Tibial nerve (tissue), 4 donors: Measurements from ENCODE around the gene COX14.

Experiments
- CTCF ChIP-seq, 5 experiments: fragments of 200-600 bp in 3 of 5; fragments of 450-650 bp in 2 of 5; sonication (generic) in 3 of 5; IDR thresholded peaks; one replicate each; pipeline ENCODE4 v1.5.1; 2016 to 2019; ENCODE audit warnings: antibody characterized with exemption in 5 of 5, mild to moderate bottlenecking in 3 of 5, moderate library complexity in 2 of 5
- EP300 ChIP-seq, 2 donors: sonication (generic); formaldehyde crosslinking; IDR thresholded peaks; one replicate each; pipeline ENCODE4 v1.6.1; 2017; ENCODE audit warnings: antibody characterized with exemption in 2 of 2, mild to moderate bottlenecking in 1 of 2
- POLR2A ChIP-seq, 2 donors: fragments of 450-650 bp; IDR thresholded peaks; one replicate each; pipeline ENCODE4 v1.6.1; 2017; ENCODE audit warnings: antibody characterized with exemption in 2 of 2, mild to moderate bottlenecking in 2 of 2, moderate library complexity in 2 of 2

- no peak for TF ChIP-seq CTCF (IDR thresholded peaks at IDR 0.05)
- TF ChIP-seq EP300 (IDR thresholded peaks at IDR 0.05) = no peak
- no peak for TF ChIP-seq POLR2A (IDR thresholded peaks at IDR 0.05)
Measured at GRCh38 chr12:50087995-50088394, 24.0 kb upstream of the COX14 start.
